Neutrophil (primary cell): Measurements from ENCODE around the gene ENG.

Experiments
- H3K27ac ChIP-seq: fragments of 200-600 bp; sonication (generic); 2 replicates; pipeline ENCODE4 v1.5.1; 2016; ENCODE audit warnings: mild to moderate bottlenecking, moderate library complexity
- H3K27me3 ChIP-seq: fragments of 200-600 bp; sonication (generic); 2 replicates; pipeline ENCODE4 v1.6.0; 2016; ENCODE audit warnings: mild to moderate bottlenecking
- H3K36me3 ChIP-seq: fragments of 200-600 bp; sonication (generic); 2 replicates; pipeline ENCODE4 v1.5.1; 2017
- H3K4me1 ChIP-seq, 2 experiments: fragments of 200-600 bp in 1 of 2; sonication (generic) in 1 of 2; 1 replicate in 1 of 2; 2 replicates in 1 of 2; pipeline versions ENCODE4 v1.5.1 to v1.6.1; 2013 to 2016; ENCODE audit warnings: low read depth in 1 of 2, low read length in 1 of 2, mild to moderate bottlenecking in 1 of 2, moderate library complexity in 1 of 2; ENCODE audit not compliant: control insufficient read depth in 1 of 2, insufficient read depth in 1 of 2
- H3K4me3 ChIP-seq, 2 experiments: fragments of 200-600 bp in 1 of 2; sonication (generic) in 1 of 2; 1 replicate in 1 of 2; 2 replicates in 1 of 2; pipeline ENCODE4 v1.5.1; 2013 to 2016; ENCODE audit warnings: low read depth in 1 of 2, low read length in 1 of 2, mild to moderate bottlenecking in 1 of 2, moderate library complexity in 1 of 2
- H3K9me3 ChIP-seq: fragments of 200-600 bp; sonication (generic); 2 replicates; pipeline ENCODE4 v1.5.1; 2016
- TF ChIP-seq, protein P1 (sequence below): fragments of 200-600 bp; sonication (generic); IDR thresholded peaks from 2 replicates; pipeline ENCODE4 v1.5.1; 2016; ENCODE audit warnings: antibody characterized with exemption

Gene ENG

DNA sequence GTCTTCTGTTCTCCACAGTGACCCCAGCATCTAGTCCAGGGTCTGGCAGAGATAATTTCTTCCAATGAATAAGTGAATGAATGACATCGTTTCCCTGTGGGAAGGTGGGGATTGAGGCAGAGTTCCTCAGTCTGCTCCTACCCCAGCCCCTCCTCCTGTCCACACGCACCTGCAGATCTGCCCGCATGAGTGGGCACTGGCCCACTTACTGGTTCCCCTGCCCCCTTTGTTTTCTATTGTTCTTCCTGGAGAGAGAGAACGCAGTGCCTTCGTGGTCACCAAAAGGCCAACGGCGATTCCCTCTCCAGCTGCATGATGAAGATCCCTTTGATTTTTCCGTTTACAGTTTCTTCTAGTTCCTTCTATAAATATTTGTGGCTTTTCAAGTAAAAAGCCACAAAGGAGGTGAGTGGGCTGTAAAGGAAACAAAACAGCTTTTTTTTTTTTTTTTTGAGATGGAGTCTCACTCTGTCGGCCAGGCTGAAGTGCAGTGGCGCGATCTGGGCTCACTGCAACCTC, 57.5 kb downstream of the ENG start:
- H3K27me3 ChIP-seq: peaks cover 28% of the 10 kb centered on the region
- peaks cover under 1 to 2% of the 10 kb centered on the region in 2 experiments for H3K4me1 ChIP-seq
- peaks cover 25% of the 10 kb centered on the region for H3K36me3 ChIP-seq
- no peak overlapping the region for H3K4me3 ChIP-seq
- H3K9me3 ChIP-seq: no peaks in the 10 kb centered on the region
- no peak overlapping the region for H3K27ac ChIP-seq
- TF ChIP-seq, protein P1, sequence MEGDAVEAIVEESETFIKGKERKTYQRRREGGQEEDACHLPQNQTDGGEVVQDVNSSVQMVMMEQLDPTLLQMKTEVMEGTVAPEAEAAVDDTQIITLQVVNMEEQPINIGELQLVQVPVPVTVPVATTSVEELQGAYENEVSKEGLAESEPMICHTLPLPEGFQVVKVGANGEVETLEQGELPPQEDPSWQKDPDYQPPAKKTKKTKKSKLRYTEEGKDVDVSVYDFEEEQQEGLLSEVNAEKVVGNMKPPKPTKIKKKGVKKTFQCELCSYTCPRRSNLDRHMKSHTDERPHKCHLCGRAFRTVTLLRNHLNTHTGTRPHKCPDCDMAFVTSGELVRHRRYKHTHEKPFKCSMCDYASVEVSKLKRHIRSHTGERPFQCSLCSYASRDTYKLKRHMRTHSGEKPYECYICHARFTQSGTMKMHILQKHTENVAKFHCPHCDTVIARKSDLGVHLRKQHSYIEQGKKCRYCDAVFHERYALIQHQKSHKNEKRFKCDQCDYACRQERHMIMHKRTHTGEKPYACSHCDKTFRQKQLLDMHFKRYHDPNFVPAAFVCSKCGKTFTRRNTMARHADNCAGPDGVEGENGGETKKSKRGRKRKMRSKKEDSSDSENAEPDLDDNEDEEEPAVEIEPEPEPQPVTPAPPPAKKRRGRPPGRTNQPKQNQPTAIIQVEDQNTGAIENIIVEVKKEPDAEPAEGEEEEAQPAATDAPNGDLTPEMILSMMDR: no peak

DNA sequence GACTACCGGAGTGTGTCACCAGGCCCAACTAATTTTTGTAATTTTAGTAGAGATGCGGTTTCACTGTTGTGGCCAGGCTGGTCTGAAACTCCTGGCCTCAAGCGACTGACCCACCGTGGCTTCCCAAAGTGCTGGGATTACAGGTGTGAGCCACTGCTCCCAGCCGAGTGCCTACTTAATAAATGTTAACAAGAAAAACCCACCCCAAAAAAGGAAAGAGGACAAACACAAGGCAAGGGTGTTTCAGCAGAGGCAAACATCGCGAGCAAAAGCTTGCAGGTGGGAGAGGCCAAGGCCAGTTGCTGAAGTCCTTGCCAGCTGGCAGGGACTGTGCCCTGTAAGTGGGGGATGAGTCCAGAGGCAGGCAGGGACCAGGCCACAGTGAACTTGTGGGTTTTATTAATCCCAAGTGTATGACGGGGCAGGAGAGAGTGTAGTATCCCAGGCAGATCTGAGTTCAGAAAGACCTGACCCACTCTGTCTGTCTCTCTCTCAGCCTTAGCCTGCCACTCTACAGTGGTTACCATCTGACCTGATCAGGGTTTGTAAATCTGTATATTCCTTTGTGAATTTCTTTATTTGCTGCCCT, 58.1 kb downstream of the ENG start:
- Histone ChIP-seq H3K27ac (no peak overlapping the region), H3K4me3 (no peak overlapping the region), H3K4me1 (no peaks in the 10 kb centered on the region)

DNA sequence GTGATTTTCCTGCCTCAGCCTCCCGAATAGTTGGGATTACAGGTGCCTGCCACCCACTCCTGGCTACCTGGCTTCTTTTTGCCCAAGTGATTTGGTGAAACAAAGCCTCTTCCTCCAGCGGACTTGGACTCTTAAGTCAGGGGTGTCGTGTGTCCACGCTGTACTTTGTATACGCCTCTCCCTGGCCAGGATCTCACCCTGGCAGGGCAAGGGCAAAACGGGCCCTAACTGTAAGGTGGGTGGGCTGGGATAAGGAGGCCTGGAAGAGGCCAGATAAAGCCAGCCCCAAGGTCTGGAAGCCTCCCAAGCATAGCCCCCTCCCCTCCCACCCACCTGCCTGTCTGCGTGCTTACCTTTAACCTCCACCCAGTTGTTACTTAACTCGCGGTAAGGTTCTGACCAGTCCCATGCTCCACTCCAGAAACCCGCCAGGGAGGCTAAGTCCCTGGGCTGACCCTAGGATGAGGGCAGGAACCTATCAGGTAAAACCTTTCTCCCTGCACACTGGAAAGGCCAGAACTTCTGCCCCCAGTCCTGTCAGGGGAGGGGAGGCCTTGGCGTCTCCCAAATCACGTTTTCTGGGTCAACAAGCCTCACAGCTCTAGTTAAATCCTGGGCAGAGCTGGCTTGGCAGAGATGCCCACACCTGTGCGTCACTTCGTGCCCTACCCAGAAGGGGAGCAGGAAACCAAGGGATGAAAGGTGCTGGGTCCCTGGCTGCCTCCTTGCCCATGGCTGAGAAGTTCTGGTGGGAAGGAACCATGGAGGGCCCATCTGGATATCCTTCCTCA, 60.3 kb downstream of the ENG start:
- Histone ChIP-seq H3K27ac (peak overlapping the region; percentile 3), H3K36me3 (peaks cover 52% of the 10 kb centered on the region), H3K4me1 (no peaks in the 10 kb centered on the region), H3K4me3 (no peak overlapping the region), H3K27me3 (peaks cover 28% of the 10 kb centered on the region), H3K9me3 (no peaks in the 10 kb centered on the region)
- TF ChIP-seq, protein P1: no peak

More for the DNA sequence above, 58.1 kb downstream of the ENG start:
- H3K9me3 ChIP-seq: no peaks in the 10 kb centered on the region
- peaks cover 28% of the 10 kb centered on the region for H3K27me3 ChIP-seq
- TF ChIP-seq, protein P1: no peak
- H3K36me3 ChIP-seq: peaks cover 31% of the 10 kb centered on the region

DNA sequence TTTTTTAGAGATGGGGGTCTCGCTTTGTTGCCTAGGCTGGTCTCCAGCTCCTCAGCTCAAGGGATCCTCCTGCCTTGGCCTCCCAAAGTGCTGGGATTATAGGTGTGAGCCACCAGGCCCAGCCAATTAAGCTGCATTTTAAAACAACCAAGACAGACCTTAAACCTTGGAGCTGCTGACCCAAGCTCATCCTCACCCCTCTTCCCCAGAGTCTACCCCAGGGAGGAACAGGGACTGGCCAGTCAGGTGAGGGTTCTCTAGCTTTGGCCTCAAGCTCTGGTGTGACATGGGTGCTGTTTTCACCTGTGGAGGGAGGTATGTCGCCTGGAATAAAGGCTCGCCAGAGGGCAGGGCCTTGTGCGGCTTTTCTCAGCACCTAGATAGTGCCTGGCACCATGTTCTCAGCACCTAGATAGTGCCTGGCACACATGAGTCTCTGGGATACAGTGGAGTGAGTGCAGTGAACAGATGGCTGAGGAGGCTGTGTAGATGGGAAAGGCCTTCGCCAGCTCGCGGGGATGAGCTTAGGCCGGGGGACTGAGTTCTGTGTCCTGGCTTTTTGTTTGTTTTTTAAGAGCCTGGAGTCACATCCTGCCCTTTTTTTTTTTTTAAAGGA, 61.3 kb downstream of the ENG start:
- no peak overlapping the region for H3K4me3 ChIP-seq

DNA sequence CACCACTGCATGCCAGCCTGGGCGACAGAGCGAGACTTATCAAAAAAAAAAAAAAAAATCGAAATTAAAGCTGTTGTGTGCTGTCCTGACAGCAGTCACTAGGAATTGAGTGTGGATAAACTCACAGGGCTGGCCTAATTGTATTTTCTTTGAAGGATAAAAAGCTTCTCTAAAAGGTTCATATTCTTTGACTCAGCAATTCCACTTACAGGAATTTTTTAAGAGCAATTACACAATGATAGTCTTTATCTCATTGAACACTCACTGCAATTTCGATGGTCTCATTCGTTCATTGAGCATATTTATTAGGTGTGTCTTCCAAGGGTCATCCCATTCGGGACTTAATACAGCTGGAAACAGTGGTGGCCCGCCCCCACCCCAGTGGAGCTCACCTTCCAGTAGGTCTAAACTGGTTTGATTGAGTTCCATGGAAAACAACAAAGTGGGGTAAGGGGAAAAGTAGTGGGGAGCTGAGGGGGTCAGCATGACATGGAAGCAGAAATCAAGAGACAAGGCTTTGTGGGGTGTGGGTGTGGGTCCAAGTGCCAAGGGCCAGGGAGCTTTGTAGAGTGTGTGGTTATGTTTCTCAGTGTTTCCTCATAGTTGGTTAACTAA, 61.9 kb downstream of the ENG start:
- Histone ChIP-seq H3K27ac (peak overlapping the region; percentile 8), H3K4me3 (no peak overlapping the region), H3K9me3 (no peaks in the 10 kb centered on the region), H3K4me1 (peaks cover under 1 to 3% of the 10 kb centered on the region in 2 experiments), H3K27me3 (peaks cover 17% of the 10 kb centered on the region), H3K36me3 (peaks cover 69% of the 10 kb centered on the region)
- TF ChIP-seq, protein P1: no peak

More for the DNA sequence above, 61.3 kb downstream of the ENG start:
- peak overlapping the region; percentile 33 for H3K27ac ChIP-seq
- no peaks in the 10 kb centered on the region for H3K4me1 ChIP-seq
- H3K27me3 ChIP-seq: peaks cover 23% of the 10 kb centered on the region
- H3K9me3 ChIP-seq: no peaks in the 10 kb centered on the region
- peaks cover 62% of the 10 kb centered on the region for H3K36me3 ChIP-seq
- TF ChIP-seq, protein P1: no peak
